ENCODE data around the gene TMSB4X.

DNA sequence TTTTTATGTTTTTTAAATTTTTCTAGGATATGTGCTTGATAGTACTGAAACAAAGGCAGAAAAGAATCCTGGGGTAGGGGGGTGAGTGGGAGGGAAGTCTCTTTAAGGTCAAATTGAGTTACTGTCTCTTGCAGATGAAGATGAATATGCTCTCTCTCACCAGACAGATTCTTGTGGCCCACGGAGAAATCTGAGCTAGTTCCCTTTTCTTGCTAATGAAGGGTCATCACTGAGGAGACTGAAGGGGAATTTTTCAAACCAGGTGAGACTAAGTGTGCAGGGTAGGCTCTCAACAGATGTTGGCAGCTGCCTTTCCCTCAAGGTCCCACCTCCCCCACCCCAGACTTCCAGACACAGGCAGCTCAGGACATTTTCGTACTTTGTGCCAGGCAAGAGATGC lies 48.0 kb downstream of the TMSB4X start:
- TF ChIP-seq, protein P1, sequence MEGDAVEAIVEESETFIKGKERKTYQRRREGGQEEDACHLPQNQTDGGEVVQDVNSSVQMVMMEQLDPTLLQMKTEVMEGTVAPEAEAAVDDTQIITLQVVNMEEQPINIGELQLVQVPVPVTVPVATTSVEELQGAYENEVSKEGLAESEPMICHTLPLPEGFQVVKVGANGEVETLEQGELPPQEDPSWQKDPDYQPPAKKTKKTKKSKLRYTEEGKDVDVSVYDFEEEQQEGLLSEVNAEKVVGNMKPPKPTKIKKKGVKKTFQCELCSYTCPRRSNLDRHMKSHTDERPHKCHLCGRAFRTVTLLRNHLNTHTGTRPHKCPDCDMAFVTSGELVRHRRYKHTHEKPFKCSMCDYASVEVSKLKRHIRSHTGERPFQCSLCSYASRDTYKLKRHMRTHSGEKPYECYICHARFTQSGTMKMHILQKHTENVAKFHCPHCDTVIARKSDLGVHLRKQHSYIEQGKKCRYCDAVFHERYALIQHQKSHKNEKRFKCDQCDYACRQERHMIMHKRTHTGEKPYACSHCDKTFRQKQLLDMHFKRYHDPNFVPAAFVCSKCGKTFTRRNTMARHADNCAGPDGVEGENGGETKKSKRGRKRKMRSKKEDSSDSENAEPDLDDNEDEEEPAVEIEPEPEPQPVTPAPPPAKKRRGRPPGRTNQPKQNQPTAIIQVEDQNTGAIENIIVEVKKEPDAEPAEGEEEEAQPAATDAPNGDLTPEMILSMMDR (optimal IDR thresholded peaks at IDR 0.05 in 1 of 3, IDR thresholded peaks at IDR 0.05 in 1 of 3, conservative IDR thresholded peaks at IDR 0.05 in 1 of 3; ENCODE audit: extremely low read depth in 1 of 3, insufficient read depth in 2 of 3, low read length in 3 of 3): no peak
- no peak for TF ChIP-seq EZH2 (IDR thresholded peaks at IDR 0.05; ENCODE audit: low read length)
